HepG2 (cell line): Measurements from ENCODE around the gene TMEM62. TPM values are rescaled to one million over a fixed set of nuclear protein-coding genes. Genes with fewer than 3 reads are reported as not detected.

Source experiments
- ATAC-seq: fragments of 200-7000 bp; cut with Tn5 transposase; 3 replicates; pipeline ENCODE4 v1.9.1; 2020; ENCODE audit warnings: mild to moderate bottlenecking, moderate library complexity
- BruUV-seq: library from RNA; stranded (reverse); fragments of 400-500 nt; replicated peaks from 2 replicates; lab custom pipeline; 2021; lab: Mats Ljungman, UMichigan
- CTCF ChIA-PET: fragments of 300-600 bp; formaldehyde crosslinking; extraction: SDS; loops from one replicate; lab custom pipeline; 2021; ENCODE audit warnings: low total read pairs, inconsistent platforms, low intra/inter-chr PET ratio; lab: Yijun Ruan, JAX
- POLR2A ChIA-PET: fragments of 350-600 bp; sonication (Branson Sonifier 250); formaldehyde crosslinking; loops from one replicate; lab custom pipeline; 2020; ENCODE audit warnings: antibody characterized with exemption, inconsistent platforms; lab: Yijun Ruan, JAX
- DNase-seq: peaks from one replicate; pipeline ENCODE4 v3.0.0-alpha.2; 2015; ENCODE audit warnings: low spot score
- FAIRE-seq: peaks from 3 replicates; lab custom pipeline; 2011; peaks lifted over from hg19 to GRCh38; lab: Jason Lieb, UNC
- H2AFZ ChIP-seq: one replicate; pipeline ENCODE4 v1.6.1; 2011; ENCODE audit warnings: low read length, inconsistent platforms
- H3K27ac ChIP-seq: fragments of 300-600 bp; 3 replicates; pipeline ENCODE4 v1.8.0; 2011; ENCODE audit warnings: mixed run types, mild to moderate bottlenecking, mixed read lengths, low read length, inconsistent platforms; ENCODE audit not compliant: insufficient read depth; ENCODE audit errors: extremely low read length
- H3K27me3 ChIP-seq, 2 experiments: fragments of 200-600 bp in 1 of 2; 2 replicates in 1 of 2; 3 replicates in 1 of 2; pipeline versions ENCODE4 v1.6.0 to v1.8.0; 2011; ENCODE audit warnings: low read length in 2 of 2, mild to moderate bottlenecking in 2 of 2, moderate library complexity in 2 of 2, inconsistent platforms in 1 of 2; ENCODE audit not compliant: insufficient read depth in 2 of 2, control insufficient read depth in 1 of 2
- H3K36me3 ChIP-seq, 2 experiments: fragments of 200-600 bp in 1 of 2; replicated peaks in 1 of 2; 2 replicates in 1 of 2; 3 replicates in 1 of 2; pipeline versions ENCODE4 v1.5.1 to v1.8.0; 2011; ENCODE audit warnings: low read length in 2 of 2, inconsistent platforms in 1 of 2; ENCODE audit not compliant: insufficient read depth in 2 of 2, control insufficient read depth in 1 of 2
- H3K4me1 ChIP-seq: 2 replicates; pipeline ENCODE4 v1.5.1; 2012; ENCODE audit warnings: low read length, inconsistent platforms; ENCODE audit not compliant: insufficient read depth
- H3K4me2 ChIP-seq: 2 replicates; pipeline ENCODE4 v1.6.0; 2011; ENCODE audit warnings: low read depth, low read length, inconsistent platforms
- H3K4me3 ChIP-seq, 3 experiments: fragments of 200-600 bp in 1 of 3; sonication (generic), shearing (Covaris generic) in 1 of 3; replicated peaks in 1 of 3; 2 replicates each; pipeline ENCODE4 v1.5.1; 2011 to 2016; ENCODE audit warnings: low read length in 3 of 3, inconsistent platforms in 2 of 3, low read depth in 2 of 3, mild to moderate bottlenecking in 2 of 3, control low read depth in 1 of 3, mixed read lengths in 1 of 3; ENCODE audit not compliant: insufficient read depth in 1 of 3
- H3K79me2 ChIP-seq: one replicate; pipeline ENCODE4 v1.6.1; 2011; ENCODE audit warnings: low read length, inconsistent platforms; ENCODE audit not compliant: insufficient read depth
- H3K9ac ChIP-seq: 2 replicates; pipeline ENCODE4 v1.6.0; 2011; ENCODE audit warnings: mild to moderate bottlenecking, low read depth, low read length, inconsistent platforms; ENCODE audit not compliant: insufficient read depth
- H3K9me3 ChIP-seq: 2 replicates; pipeline ENCODE4 v1.5.1; 2012; ENCODE audit warnings: mild to moderate bottlenecking, low read length
- H4K20me1 ChIP-seq: 2 replicates; pipeline ENCODE4 v1.6.0; 2011; ENCODE audit warnings: inconsistent platforms, mild to moderate bottlenecking, low read length, moderate library complexity; ENCODE audit not compliant: insufficient read depth
- ETV5 ChIP-seq: IDR thresholded peaks from 2 replicates; pipeline ENCODE4 v1.6.1; 2018; ENCODE audit warnings: missing biosample characterization, missing genetic modification reagents, inconsistent platforms, borderline replicate concordance
- MXI1 ChIP-seq: IDR thresholded peaks from 3 replicates; pipeline ENCODE4 v1.6.1; 2012; ENCODE audit warnings: low read depth, low read length, inconsistent platforms, borderline replicate concordance
- MZF1 ChIP-seq: sonication (generic); formaldehyde crosslinking; IDR thresholded peaks from 2 replicates; pipeline ENCODE4 v1.8.1; 2023; ENCODE audit warnings: mild to moderate bottlenecking, missing genetic modification reagents, borderline replicate concordance
- NFATC3 ChIP-seq: sonication (generic); formaldehyde crosslinking; IDR thresholded peaks from 2 replicates; pipeline ENCODE4 v1.5.1; 2020; ENCODE audit warnings: mild to moderate bottlenecking, missing genetic modification reagents
- ZNF598 ChIP-seq: sonication (generic); formaldehyde crosslinking; IDR thresholded peaks from 2 replicates; pipeline ENCODE4 v1.5.1; 2020; ENCODE audit warnings: mild to moderate bottlenecking, missing genetic modification reagents, borderline replicate concordance
- ZSCAN21 ChIP-seq: sonication (generic); formaldehyde crosslinking; IDR thresholded peaks from 2 replicates; pipeline ENCODE4 v1.8.0; 2022; ENCODE audit warnings: mild to moderate bottlenecking, missing genetic modification reagents, moderate library complexity, borderline replicate concordance
- WGBS: methylation state at CpG from one replicate; pipeline ENCODE4 v1.1.6; 2017; ENCODE audit warnings: low lambda C conversion rate; 5-methylcytosine and 5-hydroxymethylcytosine counted together
- in situ Hi-C: cut with HindIII; loops from 2 replicates; pipeline ENCODE4 v1.10.0; 2017; ENCODE audit warnings: low pct_unique_long_range_greater_than_20kb; ENCODE audit not compliant: extremely low pct_ligation_motif_present
- intact Hi-C: fragments of 100-400 bp; cut with micrococcal nuclease; formaldehyde crosslinking; loops from one replicate; pipeline ENCODE4 v1.10.0; 2022; ENCODE audit not compliant: unreplicated experiment
- polyA plus RNA-seq, 8 experiments: library from polyadenylated mRNA; depleted of rRNA in 3 of 8; stranded (reverse) in 7 of 8; unstranded in 1 of 8; fragments of >200 nt; fragmentation: Illumina TruSeq in 4 of 8; extraction: Trizol in 4 of 8; gene quantifications; 2 replicates each; pipeline versions ENCODE4 v1.2.1 to v1.2.3, GENCODE V29; 2011 to 2016; ENCODE audit warnings: low read depth in 4 of 8, missing spikeins in 1 of 8, mixed read lengths in 1 of 8; ENCODE audit not compliant: insufficient read depth in 1 of 8
- total RNA-seq, 5 experiments: library from RNA; depleted of rRNA; stranded (reverse); fragments of >200 nt; fragmentation: Illumina TruSeq; extraction: Trizol; gene quantifications; 2 replicates each; pipeline ENCODE4 v1.2.3, GENCODE V29; 2016; ENCODE audit warnings: low read depth in 1 of 5
- TF ChIP-seq, protein P1 (sequence below): sonication (generic); formaldehyde crosslinking; IDR thresholded peaks from 2 replicates; pipeline ENCODE4 v1.4.0; 2020; ENCODE audit warnings: missing genetic modification reagents
- TF ChIP-seq, protein P2 (sequence below): sonication (generic); formaldehyde crosslinking; IDR thresholded peaks from 2 replicates; pipeline ENCODE4 v1.5.1; 2020; ENCODE audit warnings: mild to moderate bottlenecking, moderate library complexity, missing genetic modification reagents

The TMEM62 gene
- total and polyA plus RNA-seq, 2 of the 13 experiments (the other 11 are each of a cell fraction or from before 2014, with no cell fraction given): 14.2 to 20.9 TPM

DNA sequence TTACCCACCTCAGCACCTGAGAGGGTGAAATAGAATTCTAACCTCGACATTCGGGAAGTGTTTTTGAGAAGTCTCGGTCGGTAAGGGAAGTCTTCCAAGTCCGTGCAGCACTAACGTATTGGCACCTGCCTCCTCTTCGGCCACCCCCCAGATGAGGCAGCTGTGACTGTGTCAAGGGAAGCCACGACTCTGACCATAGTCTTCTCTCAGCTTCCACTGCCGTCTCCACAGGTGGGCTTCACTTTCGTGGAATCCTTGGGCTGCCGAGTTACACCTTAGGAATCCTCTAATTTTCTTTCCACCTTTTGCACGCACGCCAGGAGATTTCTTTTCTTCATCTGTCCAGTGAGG, 52.6 kb downstream of the TMEM62 start:
- DNase-seq: no peak
- in situ Hi-C loops: no loop called here
- no peak for FAIRE-seq
- peak overlapping the region; percentile 57 for H2AFZ ChIP-seq
- H3K4me3 ChIP-seq: peak overlapping the region; percentile 86 to 89 (median 87)
- H3K4me2 ChIP-seq: peak overlapping the region; percentile 89
- H3K27me3 ChIP-seq: no peaks in the 10 kb centered on the region
- WGBS: 0% methylated on average over 10 of the region's 13 CpGs
- CTCF ChIA-PET: interaction anchor here (1.1 kb wide), 1 partner anchor 100 kb away, joined by 3 read pairs; no protein-coding TSS in a partner anchor
- peak overlapping the region; percentile 69 for H3K9ac ChIP-seq
- H3K4me1 ChIP-seq: peaks cover 10% of the 10 kb centered on the region
- TSS peak; percentile 48 for BruUV-seq
- TF ChIP-seq MXI1 (0 out of 3 replicates have a peak, but pooled peaks have one; percentile 16), ZNF598 (CRISPR knock-in tag) (0 out of 2 replicates have a peak, but pooled peaks have one; percentile 36), MZF1 (CRISPR knock-in tag) (no peak), ZSCAN21 (CRISPR knock-in tag) (peak; percentile 23; the same call in 1 of the 2 replicates), NFATC3 (CRISPR knock-in tag) (0 out of 2 replicates have a peak, but pooled peaks have one; percentile 45), ETV5 (CRISPR knock-in tag) (0 out of 2 replicates have a peak, but pooled peaks have one; percentile 25)
- TF ChIP-seq, protein P1, sequence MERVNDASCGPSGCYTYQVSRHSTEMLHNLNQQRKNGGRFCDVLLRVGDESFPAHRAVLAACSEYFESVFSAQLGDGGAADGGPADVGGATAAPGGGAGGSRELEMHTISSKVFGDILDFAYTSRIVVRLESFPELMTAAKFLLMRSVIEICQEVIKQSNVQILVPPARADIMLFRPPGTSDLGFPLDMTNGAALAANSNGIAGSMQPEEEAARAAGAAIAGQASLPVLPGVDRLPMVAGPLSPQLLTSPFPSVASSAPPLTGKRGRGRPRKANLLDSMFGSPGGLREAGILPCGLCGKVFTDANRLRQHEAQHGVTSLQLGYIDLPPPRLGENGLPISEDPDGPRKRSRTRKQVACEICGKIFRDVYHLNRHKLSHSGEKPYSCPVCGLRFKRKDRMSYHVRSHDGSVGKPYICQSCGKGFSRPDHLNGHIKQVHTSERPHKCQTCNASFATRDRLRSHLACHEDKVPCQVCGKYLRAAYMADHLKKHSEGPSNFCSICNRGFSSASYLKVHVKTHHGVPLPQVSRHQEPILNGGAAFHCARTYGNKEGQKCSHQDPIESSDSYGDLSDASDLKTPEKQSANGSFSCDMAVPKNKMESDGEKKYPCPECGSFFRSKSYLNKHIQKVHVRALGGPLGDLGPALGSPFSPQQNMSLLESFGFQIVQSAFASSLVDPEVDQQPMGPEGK (CRISPR knock-in tag): no peak
- TF ChIP-seq, protein P2, sequence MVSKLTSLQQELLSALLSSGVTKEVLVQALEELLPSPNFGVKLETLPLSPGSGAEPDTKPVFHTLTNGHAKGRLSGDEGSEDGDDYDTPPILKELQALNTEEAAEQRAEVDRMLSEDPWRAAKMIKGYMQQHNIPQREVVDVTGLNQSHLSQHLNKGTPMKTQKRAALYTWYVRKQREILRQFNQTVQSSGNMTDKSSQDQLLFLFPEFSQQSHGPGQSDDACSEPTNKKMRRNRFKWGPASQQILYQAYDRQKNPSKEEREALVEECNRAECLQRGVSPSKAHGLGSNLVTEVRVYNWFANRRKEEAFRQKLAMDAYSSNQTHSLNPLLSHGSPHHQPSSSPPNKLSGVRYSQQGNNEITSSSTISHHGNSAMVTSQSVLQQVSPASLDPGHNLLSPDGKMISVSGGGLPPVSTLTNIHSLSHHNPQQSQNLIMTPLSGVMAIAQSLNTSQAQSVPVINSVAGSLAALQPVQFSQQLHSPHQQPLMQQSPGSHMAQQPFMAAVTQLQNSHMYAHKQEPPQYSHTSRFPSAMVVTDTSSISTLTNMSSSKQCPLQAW (CRISPR knock-in tag): 0 out of 2 replicates have a peak, but pooled peaks have one; percentile 24
- TF ChIP-seq, all 625 proteins: peak for 6
- H3K27ac ChIP-seq: peak overlapping the region; percentile 77
- POLR2A ChIA-PET: interaction anchor here (1.0 to 1.3 kb wide), 2 partner anchors 9 to 18 kb away, joined by 4 to 6 read pairs; no protein-coding TSS in a partner anchor
- intact Hi-C loops: loop anchor here (5.0 kb wide), 1 partner anchor 79 kb away; the partner anchor contains the start of gene UBR1
- peaks cover 3 to 25% of the 10 kb centered on the region in 2 experiments; a peak in 2 of 5 replicates for H3K36me3 ChIP-seq
- H3K9me3 ChIP-seq: no peaks in the 10 kb centered on the region
- H4K20me1 ChIP-seq: no peaks in the 10 kb centered on the region
- H3K79me2 ChIP-seq: no peaks in the 10 kb centered on the region
- peak; percentile 51 for ATAC-seq
